Muscle of leg (tissue), 11 donors: Measurements from ENCODE around the gene RRAGB. TPM values are rescaled to one million over a fixed set of nuclear protein-coding genes. Genes with fewer than 3 reads are reported as not detected.

Experiments used
- DNase-seq: peaks from one replicate; pipeline ENCODE4 v3.0.0; 2013
- H3K27ac ChIP-seq: one replicate; pipeline ENCODE4 v1.5.1; 2013; ENCODE audit warnings: mild to moderate bottlenecking, low read length, control low read depth
- H3K27me3 ChIP-seq: one replicate; pipeline ENCODE4 v1.6.1; 2013; ENCODE audit warnings: low read length; ENCODE audit not compliant: control insufficient read depth, insufficient read depth
- H3K36me3 ChIP-seq: one replicate; pipeline ENCODE4 v1.6.1; 2013; ENCODE audit warnings: low read length; ENCODE audit not compliant: control insufficient read depth, insufficient read depth
- H3K4me1 ChIP-seq: one replicate; pipeline ENCODE4 v1.6.1; 2013; ENCODE audit warnings: low read length; ENCODE audit not compliant: control insufficient read depth, insufficient read depth
- H3K4me3 ChIP-seq: one replicate; pipeline ENCODE4 v1.5.1; 2013; ENCODE audit warnings: low read length, control low read depth
- H3K9me3 ChIP-seq: replicated peaks from 2 replicates; pipeline ENCODE4 v1.6.1; 2013; ENCODE audit warnings: low read depth, low read length; ENCODE audit not compliant: control insufficient read depth
- WGBS: methylation state at CpG from one replicate; pipeline ENCODE4 v1.1.5; 2013; ENCODE audit warnings: missing lambda C conversion rate; ENCODE audit not compliant: insufficient coverage; 5-methylcytosine and 5-hydroxymethylcytosine counted together
- polyA plus RNA-seq, 8 donors: library from polyadenylated mRNA; unstranded; fragments of 120-200 nt; gene quantifications; one replicate each; pipeline versions ENCODE4 v1.2.1 to v1.2.3, GENCODE V29; 2013; ENCODE audit warnings: inconsistent platforms in 1 of 8, low replicate concordance in 1 of 8; ENCODE audit not compliant: insufficient read length in 8 of 8, insufficient read depth in 1 of 8
- total RNA-seq: library from RNA; stranded (reverse); fragments of 120-200 nt; gene quantifications from one replicate; pipeline ENCODE4 v1.2.4, GENCODE V29; 2013

RRAGB gene
- total and polyA plus RNA-seq, 9 donors: 13.8 to 21.3 (median 17.3) TPM

DNA sequence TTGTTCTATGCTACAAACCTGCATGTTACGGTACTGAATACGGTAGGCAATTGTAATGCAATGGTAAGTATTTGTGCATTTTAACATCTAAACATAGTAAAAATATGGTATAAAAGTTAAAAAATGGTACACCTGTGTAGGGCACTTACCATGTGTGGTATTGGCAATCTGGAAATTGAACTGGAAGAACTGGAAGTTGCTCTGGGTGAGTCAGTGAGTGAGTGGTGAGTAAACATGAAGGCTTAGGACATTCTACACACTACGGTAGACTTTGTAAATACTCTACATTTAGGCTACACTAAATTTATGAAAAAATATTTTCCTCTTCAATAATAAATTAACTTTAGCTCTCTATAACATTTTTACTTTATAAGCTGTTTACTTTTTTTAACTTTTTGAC lies 78.9 kb downstream of the RRAGB start:
- H3K36me3 ChIP-seq: no peaks in the 10 kb centered on the region
- no peaks in the 10 kb centered on the region for H3K9me3 ChIP-seq
- no peaks in the 10 kb centered on the region for H3K27me3 ChIP-seq
- WGBS: no CpG with 5 or more reads among the region's 3 CpGs
- no peak overlapping the region for H3K27ac ChIP-seq
- DNase-seq: no peak
- no peaks in the 10 kb centered on the region for H3K4me1 ChIP-seq
- no peak overlapping the region for H3K4me3 ChIP-seq

DNA sequence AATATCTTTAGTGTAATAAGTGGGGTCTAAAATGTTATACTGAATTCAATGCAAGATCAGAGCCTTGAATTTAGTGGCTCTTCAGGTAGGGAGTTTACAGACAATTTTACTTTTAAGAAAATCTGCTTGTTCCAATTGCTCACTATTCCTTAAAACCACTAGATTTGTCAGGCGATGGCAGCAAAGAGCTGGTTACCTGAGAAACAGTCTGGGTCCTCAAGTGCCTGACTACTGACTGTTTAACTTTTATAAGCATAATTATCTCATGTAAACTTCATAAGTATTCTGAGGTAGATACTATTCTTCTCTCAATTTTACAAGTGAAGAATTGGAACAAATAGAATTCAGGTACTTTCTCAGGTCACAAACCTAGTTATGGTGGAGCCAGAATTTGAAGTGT lies 84.3 kb downstream of the RRAGB start:
- Histone ChIP-seq H3K4me1 (no peaks in the 10 kb centered on the region), H3K9me3 (no peaks in the 10 kb centered on the region), H3K27me3 (no peaks in the 10 kb centered on the region), H3K4me3 (no peak overlapping the region), H3K36me3 (no peaks in the 10 kb centered on the region), H3K27ac (no peak overlapping the region)
- DNase-seq: no peak
- WGBS: no CpG with 5 or more reads among the region's 1 CpG

Other genes starting within 250 kb of the RRAGB start
- gene USP51, start 227.9 kb upstream of the RRAGB start, total RNA-seq: 4.1 TPM
- gene USP51, start 227.9 kb upstream of the RRAGB start, polyA plus RNA-seq: 1 to 10 TPM; 3.3 to 3.8 (median 3.5) TPM
- not detected for gene FOXR2, start 94.3 kb upstream of the RRAGB start, total RNA-seq
- gene FOXR2, start 94.3 kb upstream of the RRAGB start, polyA plus RNA-seq: not detected